GM23338 (cell line): ENCODE measurements around the gene GCNT1. TPM values are rescaled to one million over a fixed set of nuclear protein-coding genes. Genes with fewer than 3 reads are reported as not detected.

ENCODE experiments used
- ATAC-seq: fragments of 200-7000 bp; cut with Tn5 transposase; 3 replicates; pipeline ENCODE4 v1.9.1; 2020
- DNase-seq: peaks from one replicate; pipeline ENCODE4 v3.0.0-alpha.2; 2015; ENCODE audit warnings: low spot score
- H2AFZ ChIP-seq: fragments of 200-600 bp; sonication (generic); 2 replicates; pipeline ENCODE4 v1.8.0; 2016; ENCODE audit warnings: antibody characterized with exemption, mild to moderate bottlenecking, moderate library complexity
- H3F3A ChIP-seq: fragments of 200-600 bp; sonication (generic); replicated peaks from 2 replicates; pipeline ENCODE4 v1.8.0; 2017; ENCODE audit warnings: antibody characterized with exemption, mixed run types, low read depth
- H3K27ac ChIP-seq: fragments of 200-600 bp; sonication (generic); 2 replicates; pipeline ENCODE4 v1.6.1; 2016; ENCODE audit warnings: low read depth
- H3K27me3 ChIP-seq: fragments of 200-600 bp; sonication (generic); 2 replicates; pipeline ENCODE4 v1.8.0; 2016; ENCODE audit warnings: mild to moderate bottlenecking, mixed run types, moderate library complexity; ENCODE audit not compliant: insufficient read depth
- H3K36me3 ChIP-seq: fragments of 200-600 bp; sonication (generic); 2 replicates; pipeline ENCODE4 v1.8.0; 2016; ENCODE audit warnings: mild to moderate bottlenecking; ENCODE audit not compliant: insufficient read depth
- H3K4me1 ChIP-seq: fragments of 200-600 bp; sonication (generic); 2 replicates; pipeline ENCODE4 v1.8.0; 2016; ENCODE audit warnings: mild to moderate bottlenecking, moderate library complexity; ENCODE audit not compliant: insufficient read depth
- H3K4me2 ChIP-seq: fragments of 200-600 bp; sonication (generic); 2 replicates; pipeline ENCODE4 v1.7.1; 2017; ENCODE audit warnings: mixed run types
- H3K4me3 ChIP-seq: fragments of 200-600 bp; sonication (generic); 2 replicates; pipeline ENCODE4 v1.6.1; 2016; ENCODE audit warnings: mixed run types
- H3K79me2 ChIP-seq: fragments of 200-600 bp; sonication (generic); replicated peaks from 2 replicates; pipeline ENCODE4 v1.8.0; 2017; ENCODE audit warnings: mild to moderate bottlenecking; ENCODE audit not compliant: insufficient read depth
- H3K9me2 ChIP-seq: fragments of 200-600 bp; sonication (generic); 2 replicates; pipeline ENCODE4 v1.8.0; 2017; ENCODE audit not compliant: insufficient read depth
- H4K20me1 ChIP-seq: fragments of 200-600 bp; sonication (generic); replicated peaks from 2 replicates; pipeline ENCODE4 v1.8.0; 2017; ENCODE audit warnings: mild to moderate bottlenecking; ENCODE audit not compliant: insufficient read depth
- H3K27ac Mint-ChIP-seq: 2 replicates; pipeline ENCODE4 v1.8.0; 2020; ENCODE audit warnings: inconsistent platforms, mild to moderate bottlenecking, moderate library complexity, mixed read lengths
- H3K27me3 Mint-ChIP-seq: 3 replicates; pipeline ENCODE4 v1.8.0; 2022; ENCODE audit warnings: low read depth, mild to moderate bottlenecking, moderate library complexity, mixed read lengths, inconsistent platforms; ENCODE audit not compliant: insufficient read depth, poor library complexity
- H3K36me3 Mint-ChIP-seq: 3 replicates; pipeline ENCODE4 v1.8.0; 2021; ENCODE audit warnings: low read depth, mild to moderate bottlenecking, inconsistent platforms, moderate library complexity, mixed read lengths
- H3K4me1 Mint-ChIP-seq: 3 replicates; pipeline ENCODE4 v1.8.0; 2020; ENCODE audit warnings: mild to moderate bottlenecking, inconsistent platforms, mixed read lengths
- H3K4me3 Mint-ChIP-seq: 3 replicates; pipeline ENCODE4 v1.8.0; 2021; ENCODE audit warnings: moderate library complexity, mild to moderate bottlenecking, inconsistent platforms, mixed read lengths
- H3K9me3 Mint-ChIP-seq: 3 replicates; pipeline ENCODE4 v1.8.0; 2020; ENCODE audit warnings: moderate library complexity, mild to moderate bottlenecking, inconsistent platforms, mixed read lengths
- CREB1 ChIP-seq: fragments of 250-450 bp; sonication (Bioruptor Pico); IDR thresholded peaks from 2 replicates; pipeline ENCODE4 v1.5.0; 2020; ENCODE audit warnings: low read depth, mild to moderate bottlenecking, moderate library complexity
- EZH2 ChIP-seq: fragments of 200-600 bp; sonication (generic); IDR thresholded peaks from one replicate; pipeline ENCODE4 v1.8.0; 2017; ENCODE audit warnings: antibody characterized with exemption, mild to moderate bottlenecking, low read depth; ENCODE audit not compliant: unreplicated experiment
- EZH2phosphoT487 ChIP-seq: fragments of 200-600 bp; sonication (generic); IDR thresholded peaks from one replicate; pipeline ENCODE4 v1.8.1; 2018; ENCODE audit warnings: antibody characterized with exemption; ENCODE audit not compliant: unreplicated experiment
- JUNB ChIP-seq: IDR thresholded peaks from one replicate; pipeline ENCODE4 v1.6.1; 2016; ENCODE audit warnings: antibody characterized with exemption; ENCODE audit not compliant: unreplicated experiment
- NANOG ChIP-seq: IDR thresholded peaks from 2 replicates; pipeline ENCODE4 v1.6.1; 2016; ENCODE audit warnings: antibody characterized with exemption, borderline replicate concordance
- STAT1 ChIP-seq: IDR thresholded peaks from one replicate; pipeline ENCODE4 v1.6.1; 2016; ENCODE audit warnings: antibody characterized with exemption; ENCODE audit not compliant: unreplicated experiment
- ZNF114 ChIP-seq: fragments of 250-450 bp; sonication (Bioruptor Pico); IDR thresholded peaks from 2 replicates; pipeline ENCODE4 v1.5.0; 2020; ENCODE audit warnings: mild to moderate bottlenecking, moderate library complexity
- ZNF331 ChIP-seq: fragments of 250-450 bp; sonication (Bioruptor Pico); IDR thresholded peaks from 2 replicates; pipeline ENCODE4 v1.5.0; 2020; ENCODE audit warnings: low read depth, mild to moderate bottlenecking, moderate library complexity
- polyA plus RNA-seq: library from polyadenylated mRNA; unstranded; fragments of >200 nt; fragmentation: Nextera tagmentation; extraction: Ambion mirVana; gene quantifications from 2 replicates; pipeline ENCODE4 v1.2.1, GENCODE V29; 2016
- total RNA-seq: library from RNA; depleted of rRNA; stranded (reverse); fragments of >200 nt; shearing (Covaris generic); gene quantifications from 2 replicates; pipeline ENCODE4 v1.2.3, GENCODE V29; 2014
- TF ChIP-seq, protein P1 (sequence below), 2 experiments: fragments of 200-600 bp in 1 of 2; sonication (generic) in 1 of 2; conservative IDR thresholded peaks; 2 replicates each; pipeline versions ENCODE4 v1.5.1 to v1.6.1; 2016 to 2017; ENCODE audit warnings: antibody characterized with exemption in 2 of 2, low read depth in 2 of 2, mild to moderate bottlenecking in 2 of 2, moderate library complexity in 1 of 2
- TF ChIP-seq, protein P2 (sequence below): IDR thresholded peaks from one replicate; pipeline ENCODE4 v1.6.1; 2018; ENCODE audit warnings: antibody characterized with exemption; ENCODE audit not compliant: unreplicated experiment
- TF ChIP-seq, protein P3 (sequence below): fragments of 250-450 bp; sonication (Bioruptor Pico); IDR thresholded peaks from 2 replicates; pipeline ENCODE4 v1.5.0; 2020; ENCODE audit warnings: mild to moderate bottlenecking, moderate library complexity

GCNT1 gene
- total and polyA plus RNA-seq, 2 experiments from 2014 or later, result 4.2 to 11.4 TPM

DNA sequence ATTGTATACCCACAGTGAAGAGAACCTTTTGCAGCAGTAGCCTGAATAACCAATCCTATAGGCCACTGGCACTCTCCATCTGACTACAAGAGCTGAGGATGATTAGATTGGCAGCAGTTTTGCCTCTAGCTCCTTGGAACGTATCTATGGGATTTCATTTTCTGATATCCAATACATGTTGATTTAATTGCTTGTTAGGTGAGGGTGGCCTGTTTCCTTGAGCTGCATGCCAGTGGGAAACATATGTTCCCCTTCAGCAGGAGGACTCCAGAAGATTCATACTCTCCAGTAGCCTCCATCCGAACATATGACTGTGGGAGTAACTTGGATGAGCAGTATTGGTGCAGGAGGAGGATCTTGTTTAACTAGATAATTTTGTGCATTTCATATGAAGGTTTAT is 51.5 kb downstream of the GCNT1 start (continued):
- TF ChIP-seq, protein P1, sequence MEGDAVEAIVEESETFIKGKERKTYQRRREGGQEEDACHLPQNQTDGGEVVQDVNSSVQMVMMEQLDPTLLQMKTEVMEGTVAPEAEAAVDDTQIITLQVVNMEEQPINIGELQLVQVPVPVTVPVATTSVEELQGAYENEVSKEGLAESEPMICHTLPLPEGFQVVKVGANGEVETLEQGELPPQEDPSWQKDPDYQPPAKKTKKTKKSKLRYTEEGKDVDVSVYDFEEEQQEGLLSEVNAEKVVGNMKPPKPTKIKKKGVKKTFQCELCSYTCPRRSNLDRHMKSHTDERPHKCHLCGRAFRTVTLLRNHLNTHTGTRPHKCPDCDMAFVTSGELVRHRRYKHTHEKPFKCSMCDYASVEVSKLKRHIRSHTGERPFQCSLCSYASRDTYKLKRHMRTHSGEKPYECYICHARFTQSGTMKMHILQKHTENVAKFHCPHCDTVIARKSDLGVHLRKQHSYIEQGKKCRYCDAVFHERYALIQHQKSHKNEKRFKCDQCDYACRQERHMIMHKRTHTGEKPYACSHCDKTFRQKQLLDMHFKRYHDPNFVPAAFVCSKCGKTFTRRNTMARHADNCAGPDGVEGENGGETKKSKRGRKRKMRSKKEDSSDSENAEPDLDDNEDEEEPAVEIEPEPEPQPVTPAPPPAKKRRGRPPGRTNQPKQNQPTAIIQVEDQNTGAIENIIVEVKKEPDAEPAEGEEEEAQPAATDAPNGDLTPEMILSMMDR (conservative IDR thresholded peaks at IDR 0.05; ENCODE audit: low read depth in 2 of 2), result no peak
- no peak for TF ChIP-seq CREB1 (CRISPR knock-in tag)
- TF ChIP-seq EZH2phosphoT487, result no peak
- TF ChIP-seq ZNF331 (CRISPR knock-in tag), result no peak

DNA sequence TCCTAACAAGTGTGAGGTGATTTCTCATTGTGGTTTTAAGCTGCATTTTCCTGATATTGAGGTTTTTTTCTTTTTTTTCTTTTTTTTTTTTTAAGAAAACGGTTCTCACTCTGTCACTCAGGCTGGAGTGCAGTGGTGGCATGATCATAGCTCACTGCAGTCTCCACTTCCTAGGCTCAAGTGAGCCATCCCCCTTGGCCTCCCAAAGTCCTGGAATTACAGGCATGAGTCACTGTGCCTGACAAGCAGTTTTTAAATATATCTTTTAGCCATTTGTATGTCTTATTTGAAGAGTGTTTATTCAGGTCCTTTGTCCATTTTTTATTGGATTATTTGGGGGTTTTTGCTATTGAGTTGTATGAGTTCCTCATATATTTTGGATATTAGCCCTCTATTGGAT is 53.8 kb downstream of the GCNT1 start:
- ATAC-seq (no peak), DNase-seq (no peak)
- H3K9me2 ChIP-seq, result no peaks in the 10 kb centered on the region
- no peaks in the 10 kb centered on the region for H4K20me1 ChIP-seq
- Mint-ChIP-seq H3K4me1 (no peaks in the 10 kb centered on the region), H3K27ac (no peak overlapping the region), H3K9me3 (peaks cover 5% of the 10 kb centered on the region; the same call in 1 of the 3 replicates), H3K36me3 (peaks cover 6% of the 10 kb centered on the region; the same call in 2 of the 3 replicates), H3K4me3 (no peak overlapping the region), H3K27me3 (peaks cover 2% of the 10 kb centered on the region)
- H3K27me3 ChIP-seq, result no peaks in the 10 kb centered on the region
- H3K79me2 ChIP-seq, result no peaks in the 10 kb centered on the region
- H3K27ac ChIP-seq, result no peak overlapping the region
- H2AFZ ChIP-seq, result no peak overlapping the region
- no peaks in the 10 kb centered on the region for H3F3A ChIP-seq
- H3K4me3 ChIP-seq, result no peak overlapping the region
- H3K4me2 ChIP-seq, result no peak overlapping the region
- H3K36me3 ChIP-seq, result no peaks in the 10 kb centered on the region
- no peaks in the 10 kb centered on the region for H3K4me1 ChIP-seq
- TF ChIP-seq EZH2, result no peak
- TF ChIP-seq EZH2phosphoT487, result no peak
- TF ChIP-seq CREB1 (CRISPR knock-in tag), result no peak
- no peak for TF ChIP-seq ZNF331 (CRISPR knock-in tag)
- no peak for TF ChIP-seq NANOG
- TF ChIP-seq, protein P2, sequence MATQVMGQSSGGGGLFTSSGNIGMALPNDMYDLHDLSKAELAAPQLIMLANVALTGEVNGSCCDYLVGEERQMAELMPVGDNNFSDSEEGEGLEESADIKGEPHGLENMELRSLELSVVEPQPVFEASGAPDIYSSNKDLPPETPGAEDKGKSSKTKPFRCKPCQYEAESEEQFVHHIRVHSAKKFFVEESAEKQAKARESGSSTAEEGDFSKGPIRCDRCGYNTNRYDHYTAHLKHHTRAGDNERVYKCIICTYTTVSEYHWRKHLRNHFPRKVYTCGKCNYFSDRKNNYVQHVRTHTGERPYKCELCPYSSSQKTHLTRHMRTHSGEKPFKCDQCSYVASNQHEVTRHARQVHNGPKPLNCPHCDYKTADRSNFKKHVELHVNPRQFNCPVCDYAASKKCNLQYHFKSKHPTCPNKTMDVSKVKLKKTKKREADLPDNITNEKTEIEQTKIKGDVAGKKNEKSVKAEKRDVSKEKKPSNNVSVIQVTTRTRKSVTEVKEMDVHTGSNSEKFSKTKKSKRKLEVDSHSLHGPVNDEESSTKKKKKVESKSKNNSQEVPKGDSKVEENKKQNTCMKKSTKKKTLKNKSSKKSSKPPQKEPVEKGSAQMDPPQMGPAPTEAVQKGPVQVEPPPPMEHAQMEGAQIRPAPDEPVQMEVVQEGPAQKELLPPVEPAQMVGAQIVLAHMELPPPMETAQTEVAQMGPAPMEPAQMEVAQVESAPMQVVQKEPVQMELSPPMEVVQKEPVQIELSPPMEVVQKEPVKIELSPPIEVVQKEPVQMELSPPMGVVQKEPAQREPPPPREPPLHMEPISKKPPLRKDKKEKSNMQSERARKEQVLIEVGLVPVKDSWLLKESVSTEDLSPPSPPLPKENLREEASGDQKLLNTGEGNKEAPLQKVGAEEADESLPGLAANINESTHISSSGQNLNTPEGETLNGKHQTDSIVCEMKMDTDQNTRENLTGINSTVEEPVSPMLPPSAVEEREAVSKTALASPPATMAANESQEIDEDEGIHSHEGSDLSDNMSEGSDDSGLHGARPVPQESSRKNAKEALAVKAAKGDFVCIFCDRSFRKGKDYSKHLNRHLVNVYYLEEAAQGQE, result no peak
- TF ChIP-seq, protein P1 (conservative IDR thresholded peaks at IDR 0.05; ENCODE audit: low read depth in 2 of 2), result no peak
- no peak for TF ChIP-seq STAT1
- TF ChIP-seq, protein P3, sequence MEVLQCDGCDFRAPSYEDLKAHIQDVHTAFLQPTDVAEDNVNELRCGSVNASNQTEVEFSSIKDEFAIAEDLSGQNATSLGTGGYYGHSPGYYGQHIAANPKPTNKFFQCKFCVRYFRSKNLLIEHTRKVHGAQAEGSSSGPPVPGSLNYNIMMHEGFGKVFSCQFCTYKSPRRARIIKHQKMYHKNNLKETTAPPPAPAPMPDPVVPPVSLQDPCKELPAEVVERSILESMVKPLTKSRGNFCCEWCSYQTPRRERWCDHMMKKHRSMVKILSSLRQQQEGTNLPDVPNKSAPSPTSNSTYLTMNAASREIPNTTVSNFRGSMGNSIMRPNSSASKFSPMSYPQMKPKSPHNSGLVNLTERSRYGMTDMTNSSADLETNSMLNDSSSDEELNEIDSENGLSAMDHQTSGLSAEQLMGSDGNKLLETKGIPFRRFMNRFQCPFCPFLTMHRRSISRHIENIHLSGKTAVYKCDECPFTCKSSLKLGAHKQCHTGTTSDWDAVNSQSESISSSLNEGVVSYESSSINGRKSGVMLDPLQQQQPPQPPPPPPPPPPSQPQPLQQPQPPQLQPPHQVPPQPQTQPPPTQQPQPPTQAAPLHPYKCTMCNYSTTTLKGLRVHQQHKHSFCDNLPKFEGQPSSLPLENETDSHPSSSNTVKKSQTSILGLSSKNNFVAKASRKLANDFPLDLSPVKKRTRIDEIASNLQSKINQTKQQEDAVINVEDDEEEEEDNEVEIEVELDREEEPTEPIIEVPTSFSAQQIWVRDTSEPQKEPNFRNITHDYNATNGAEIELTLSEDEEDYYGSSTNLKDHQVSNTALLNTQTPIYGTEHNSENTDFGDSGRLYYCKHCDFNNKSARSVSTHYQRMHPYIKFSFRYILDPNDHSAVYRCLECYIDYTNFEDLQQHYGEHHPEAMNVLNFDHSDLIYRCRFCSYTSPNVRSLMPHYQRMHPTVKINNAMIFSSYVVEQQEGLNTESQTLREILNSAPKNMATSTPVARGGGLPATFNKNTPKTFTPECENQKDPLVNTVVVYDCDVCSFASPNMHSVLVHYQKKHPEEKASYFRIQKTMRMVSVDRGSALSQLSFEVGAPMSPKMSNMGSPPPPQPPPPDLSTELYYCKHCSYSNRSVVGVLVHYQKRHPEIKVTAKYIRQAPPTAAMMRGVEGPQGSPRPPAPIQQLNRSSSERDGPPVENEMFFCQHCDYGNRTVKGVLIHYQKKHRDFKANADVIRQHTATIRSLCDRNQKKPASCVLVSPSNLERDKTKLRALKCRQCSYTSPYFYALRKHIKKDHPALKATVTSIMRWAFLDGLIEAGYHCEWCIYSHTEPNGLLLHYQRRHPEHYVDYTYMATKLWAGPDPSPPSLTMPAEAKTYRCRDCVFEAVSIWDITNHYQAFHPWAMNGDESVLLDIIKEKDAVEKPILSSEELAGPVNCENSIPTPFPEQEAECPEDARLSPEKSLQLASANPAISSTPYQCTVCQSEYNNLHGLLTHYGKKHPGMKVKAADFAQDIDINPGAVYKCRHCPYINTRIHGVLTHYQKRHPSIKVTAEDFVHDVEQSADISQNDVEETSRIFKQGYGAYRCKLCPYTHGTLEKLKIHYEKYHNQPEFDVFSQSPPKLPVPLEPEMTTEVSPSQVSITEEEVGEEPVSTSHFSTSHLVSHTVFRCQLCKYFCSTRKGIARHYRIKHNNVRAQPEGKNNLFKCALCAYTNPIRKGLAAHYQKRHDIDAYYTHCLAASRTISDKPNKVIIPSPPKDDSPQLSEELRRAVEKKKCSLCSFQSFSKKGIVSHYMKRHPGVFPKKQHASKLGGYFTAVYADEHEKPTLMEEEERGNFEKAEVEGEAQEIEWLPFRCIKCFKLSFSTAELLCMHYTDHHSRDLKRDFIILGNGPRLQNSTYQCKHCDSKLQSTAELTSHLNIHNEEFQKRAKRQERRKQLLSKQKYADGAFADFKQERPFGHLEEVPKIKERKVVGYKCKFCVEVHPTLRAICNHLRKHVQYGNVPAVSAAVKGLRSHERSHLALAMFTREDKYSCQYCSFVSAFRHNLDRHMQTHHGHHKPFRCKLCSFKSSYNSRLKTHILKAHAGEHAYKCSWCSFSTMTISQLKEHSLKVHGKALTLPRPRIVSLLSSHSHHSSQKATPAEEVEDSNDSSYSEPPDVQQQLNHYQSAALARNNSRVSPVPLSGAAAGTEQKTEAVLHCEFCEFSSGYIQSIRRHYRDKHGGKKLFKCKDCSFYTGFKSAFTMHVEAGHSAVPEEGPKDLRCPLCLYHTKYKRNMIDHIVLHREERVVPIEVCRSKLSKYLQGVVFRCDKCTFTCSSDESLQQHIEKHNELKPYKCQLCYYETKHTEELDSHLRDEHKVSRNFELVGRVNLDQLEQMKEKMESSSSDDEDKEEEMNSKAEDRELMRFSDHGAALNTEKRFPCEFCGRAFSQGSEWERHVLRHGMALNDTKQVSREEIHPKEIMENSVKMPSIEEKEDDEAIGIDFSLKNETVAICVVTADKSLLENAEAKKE (CRISPR knock-in tag), result no peak
- no peak for TF ChIP-seq JUNB
- TF ChIP-seq ZNF114 (CRISPR knock-in tag), result no peak
